RWPE1 (cell line): ENCODE measurements around the gene SLC35A4.

ENCODE experiments used
- CTCF ChIA-PET: fragments of 350-600 bp; sonication (Branson Sonifier 250); formaldehyde crosslinking; extraction: SDS; loops from one replicate; lab custom pipeline; 2021; lab: Yijun Ruan, JAX
- POLR2A ChIA-PET: fragments of 400-600 bp; formaldehyde crosslinking; extraction: SDS; loops from one replicate; lab custom pipeline; 2020; ENCODE audit warnings: antibody characterized with exemption; ENCODE audit not compliant: low non-redundant PET; lab: Yijun Ruan, JAX
- DNase-seq: peaks from one replicate; pipeline ENCODE4 v3.0.0; 2012; ENCODE audit warnings: low spot score
- H3K27ac ChIP-seq: fragments of 450-650 bp; 2 replicates; pipeline ENCODE4 v1.5.1; 2017
- CTCF ChIP-seq: fragments of 450-650 bp; conservative IDR thresholded peaks from 2 replicates; pipeline ENCODE4 v1.5.1; 2017; ENCODE audit warnings: low read depth, mild to moderate bottlenecking

Gene SLC35A4

GRCh38 chr5:140557136-140557805 is 7.4 kb upstream of the SLC35A4 start, which contains the start of gene SRA1:
TSS of gene SRA1 (minus strand) at chr5:140557473. CDS start at chr5:140557452, 21 bp downstream.
- peak within 1 kb of the TSS; percentile 72 for H3K27ac ChIP-seq
- peak; percentile 97 for DNase-seq
- ChIA-PET POLR2A (interaction anchor here (0.9 to 1.5 kb wide), 4 partner anchors 9 to 90 kb away, joined by 3 to 10 read pairs (median 6); partner anchors contain the start of genes EIF4EBP3, IK and NDUFA2), CTCF (interaction anchor here (0.7 to 2.2 kb wide), 4 partner anchors 9 to 1198 kb away, joined by 3 to 10 read pairs (median 6); partner anchors contain the start of genes EIF4EBP3, IK, NDUFA2 and TMCO6)
- TF ChIP-seq CTCF, result no peak

- H3K27ac ChIP-seq, result peak overlapping the region; percentile 72
- no peak for DNase-seq
- ChIA-PET CTCF (interaction anchor here (0.5 to 2.2 kb wide), 4 partner anchors 10 to 1251 kb away, joined by 3 to 10 read pairs (median 6); partner anchors contain the start of genes EIF4EBP3, IK, NDUFA2 and TMCO6), POLR2A (interaction anchor here (0.9 to 1.5 kb wide), 3 partner anchors 8 to 90 kb away, joined by 3 to 10 read pairs (median 7); partner anchors contain the start of genes EIF4EBP3, IK and NDUFA2)
- TF ChIP-seq CTCF, result no peak
Measured at GRCh38 chr5:140557965-140558364, 6.7 kb upstream of the SLC35A4 start.

- CTCF ChIA-PET, result interaction anchor here (0.6 to 2.2 kb wide), 3 partner anchors 80 to 105 kb away, joined by 3 to 10 read pairs (median 7); partner anchors contain the start of genes IK, NDUFA2 and TMCO6
Measured at GRCh38 chr5:140558542-140558941, 6.1 kb upstream of the SLC35A4 start.

GRCh38 chr5:140560227-140560626 is 4.4 kb upstream of the SLC35A4 start:
- no peak for TF ChIP-seq CTCF
- ChIA-PET CTCF (no interaction called here), POLR2A (no interaction called here)
- no peak overlapping the region for H3K27ac ChIP-seq
- DNase-seq, result no peak

More at GRCh38 chr5:140558542-140558941, 6.1 kb upstream of the SLC35A4 start:
- POLR2A ChIA-PET, result interaction anchor here (0.6 to 0.8 kb wide), 2 partner anchors 9 to 28 kb away, joined by 3 read pairs; no protein-coding TSS in a partner anchor
- TF ChIP-seq CTCF, result no peak
- H3K27ac ChIP-seq, result peak overlapping the region; percentile 72
- no peak for DNase-seq

GRCh38 chr5:140561753-140562523 is 2.7 kb upstream of the SLC35A4 start:
- H3K27ac ChIP-seq, result no peak overlapping the region; the same call in none of the 2 replicates
- no peak for DNase-seq
- ChIA-PET CTCF (interaction anchor here (0.7 kb wide), 1 partner anchor 78 kb away, joined by 3 read pairs; the partner anchor contains the start of gene TMCO6), POLR2A (no interaction called here)
- TF ChIP-seq CTCF, result no peak

GRCh38 chr5:140563596-140563995 is 1.0 kb upstream of the SLC35A4 start:
- CTCF ChIA-PET, result interaction anchor here (0.5 to 1.2 kb wide), 3 partner anchors 75 to 249 kb away, joined by 3 to 6 read pairs (median 4); partner anchors contain the start of gene TMCO6
- no peak for TF ChIP-seq CTCF
- no peak for DNase-seq
- H3K27ac ChIP-seq, result peak overlapping the region; percentile 92
- POLR2A ChIA-PET, result interaction anchor here (0.6 to 0.9 kb wide), 3 partner anchors 16 to 83 kb away, joined by 3 to 4 read pairs (median 3); partner anchors contain the start of genes EIF4EBP3 and NDUFA2
